Rectal smooth muscle tissue (tissue), 1 donor: ENCODE results near the gene PRDM13.

Source experiments
- H3K27ac ChIP-seq: one replicate; pipeline ENCODE4 v1.7.0; 2013; ENCODE audit warnings: low read depth, low read length, inconsistent platforms
- H3K27me3 ChIP-seq: one replicate; pipeline ENCODE4 v1.7.0; 2013; ENCODE audit warnings: low read length; ENCODE audit not compliant: control insufficient read depth, insufficient read depth
- H3K36me3 ChIP-seq: one replicate; pipeline ENCODE4 v1.7.0; 2013; ENCODE audit warnings: low read length; ENCODE audit not compliant: control insufficient read depth, insufficient read depth
- H3K4me1 ChIP-seq: one replicate; pipeline ENCODE4 v1.7.0; 2013; ENCODE audit warnings: low read length; ENCODE audit not compliant: control insufficient read depth, insufficient read depth
- H3K4me3 ChIP-seq: one replicate; pipeline ENCODE4 v1.7.0; 2013; ENCODE audit warnings: low read length
- H3K9ac ChIP-seq: one replicate; pipeline ENCODE4 v1.7.0; 2013; ENCODE audit warnings: low read length

PRDM13 gene

GRCh38 chr6:99607416-99608036, 893 bp downstream of the PRDM13 start:
- Histone ChIP-seq H3K9ac (no peak overlapping the region), H3K27ac (no peak overlapping the region), H3K36me3 (no peaks in the 10 kb centered on the region), H3K4me3 (no peak overlapping the region), H3K4me1 (peaks cover 3% of the 10 kb centered on the region), H3K27me3 (peaks cover 54% of the 10 kb centered on the region)

DNA sequence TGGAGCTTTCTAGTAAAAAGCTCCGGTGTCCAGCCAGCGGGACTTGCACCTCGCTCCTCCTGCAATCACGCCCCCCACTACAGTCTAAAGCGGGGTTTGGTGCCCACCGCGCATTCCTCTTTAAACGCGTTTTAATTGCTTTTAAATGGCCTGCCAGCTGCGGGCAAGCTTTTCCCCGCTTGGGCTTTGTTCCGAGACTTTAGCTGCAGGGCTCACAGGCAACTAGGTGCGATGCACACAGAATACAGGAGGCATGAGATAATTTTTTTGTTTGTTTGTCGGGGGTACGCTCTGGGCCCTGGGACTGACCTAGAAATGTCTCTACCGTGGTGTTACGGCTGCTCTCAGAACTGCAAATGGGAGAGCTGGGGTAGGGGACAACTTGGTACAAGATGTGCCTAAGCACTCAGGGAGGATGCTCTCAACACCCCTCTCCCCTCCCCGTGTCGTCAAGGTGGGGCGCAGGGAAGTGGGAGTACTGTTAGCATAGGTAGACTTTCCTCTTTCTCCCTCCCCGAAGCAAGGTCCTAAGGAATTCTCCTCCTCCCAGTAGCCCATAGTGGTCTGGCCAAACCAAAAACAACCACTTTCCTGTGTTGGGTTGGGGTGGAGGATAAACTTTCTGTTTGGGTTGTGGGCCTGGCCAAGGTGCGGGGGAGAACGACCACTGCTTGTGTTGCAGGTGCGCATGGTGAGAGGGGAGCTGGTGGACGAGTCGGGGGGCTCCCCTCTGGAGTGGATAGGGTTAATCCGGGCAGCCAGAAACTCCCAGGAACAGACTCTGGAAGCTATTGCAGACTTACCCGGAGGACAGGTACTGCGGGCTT, 1.6 kb downstream of the PRDM13 start:
- Histone ChIP-seq H3K27ac (no peak overlapping the region), H3K4me3 (no peak overlapping the region), H3K9ac (no peak overlapping the region), H3K36me3 (no peaks in the 10 kb centered on the region), H3K4me1 (peaks cover 3% of the 10 kb centered on the region), H3K27me3 (peaks cover 54% of the 10 kb centered on the region)

DNA sequence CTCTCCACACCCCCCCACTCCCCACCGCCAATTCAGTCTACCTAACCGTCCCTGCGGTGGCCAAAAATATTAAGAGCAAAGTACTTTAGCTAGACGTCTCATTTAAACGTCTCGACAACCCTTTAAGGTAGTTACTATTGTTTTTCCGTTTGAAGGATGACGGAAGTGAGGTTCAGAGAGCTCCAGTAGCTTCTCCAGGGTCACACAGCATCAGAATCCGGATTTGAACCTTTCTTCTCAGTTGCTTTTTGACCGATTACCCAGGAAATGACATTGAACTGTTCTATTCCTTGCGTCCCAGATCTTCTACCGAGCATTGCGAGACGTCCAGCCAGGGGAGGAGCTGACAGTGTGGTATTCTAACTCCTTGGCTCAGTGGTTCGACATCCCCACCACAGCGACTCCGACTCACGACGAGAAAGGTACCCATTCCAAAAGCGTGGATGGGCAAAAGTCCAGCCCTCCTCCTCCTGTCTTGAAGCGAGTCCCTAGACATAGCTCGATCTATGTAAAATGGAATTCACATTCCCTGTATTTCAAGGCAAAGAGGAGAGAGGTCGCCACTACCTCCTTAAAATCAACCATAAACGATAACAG, 2.4 kb downstream of the PRDM13 start:
- no peaks in the 10 kb centered on the region for H3K36me3 ChIP-seq
- no peak overlapping the region for H3K9ac ChIP-seq
- no peaks in the 10 kb centered on the region for H3K4me1 ChIP-seq
- H3K27me3 ChIP-seq: peaks cover 56% of the 10 kb centered on the region
- H3K4me3 ChIP-seq: no peak overlapping the region
- no peak overlapping the region for H3K27ac ChIP-seq

GRCh38 chr6:99609905-99610489, 3.4 kb downstream of the PRDM13 start:
- Histone ChIP-seq H3K27ac (no peak overlapping the region), H3K9ac (no peak overlapping the region), H3K4me3 (no peak overlapping the region), H3K36me3 (no peaks in the 10 kb centered on the region), H3K27me3 (peaks cover 55% of the 10 kb centered on the region), H3K4me1 (peaks cover 2% of the 10 kb centered on the region)

- no peak overlapping the region for H3K27ac ChIP-seq
- H3K27me3 ChIP-seq: peaks cover 51% of the 10 kb centered on the region
- peaks cover 2% of the 10 kb centered on the region for H3K4me1 ChIP-seq
- no peak overlapping the region for H3K9ac ChIP-seq
- no peak overlapping the region for H3K4me3 ChIP-seq
- no peaks in the 10 kb centered on the region for H3K36me3 ChIP-seq
Measured at GRCh38 chr6:99611148-99611547, 4.5 kb downstream of the PRDM13 start.

DNA sequence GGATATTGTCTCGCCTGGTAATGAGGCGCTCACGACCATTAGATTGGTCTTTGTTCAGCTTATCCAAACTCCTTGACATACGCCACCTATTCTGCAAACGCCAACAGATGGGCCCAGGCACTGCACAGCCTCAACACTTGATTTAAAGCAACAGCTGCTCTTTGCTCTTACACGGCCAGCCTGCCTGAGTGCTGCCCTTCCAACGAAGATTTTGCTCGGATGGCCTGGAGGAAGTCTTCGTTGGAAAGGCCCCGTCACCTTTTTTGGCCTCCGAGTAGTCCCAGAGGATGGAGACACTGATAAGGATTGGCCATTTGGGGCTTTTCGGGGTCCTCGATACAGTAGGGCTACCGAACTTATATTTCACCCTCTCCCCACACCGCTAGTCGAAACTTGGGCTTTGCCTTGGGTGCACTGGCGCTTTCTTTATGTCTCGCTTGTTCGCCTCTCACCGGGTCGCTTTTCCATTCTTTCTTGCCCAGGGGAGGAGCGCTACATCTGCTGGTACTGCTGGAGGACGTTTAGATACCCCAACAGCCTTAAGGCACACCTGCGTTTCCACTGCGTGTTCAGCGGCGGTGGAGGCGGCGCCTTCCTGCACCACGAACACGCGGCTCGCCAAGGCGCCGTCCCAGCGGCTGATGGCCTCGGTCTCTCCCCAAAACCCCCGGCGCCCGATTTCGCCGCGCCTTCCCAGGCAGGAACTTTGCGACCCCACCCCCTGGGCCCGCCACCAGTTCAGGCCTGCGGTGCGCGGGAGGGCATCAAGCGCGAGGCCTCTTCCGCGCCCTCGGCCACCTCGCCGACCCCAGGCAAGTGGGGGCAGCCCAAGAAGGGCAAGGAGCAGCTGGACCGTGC, 6.1 kb downstream of the PRDM13 start:
- H3K36me3 ChIP-seq: no peaks in the 10 kb centered on the region
- H3K27ac ChIP-seq: no peak overlapping the region
- no peak overlapping the region for H3K9ac ChIP-seq
- peaks cover 2% of the 10 kb centered on the region for H3K4me1 ChIP-seq
- peaks cover 39% of the 10 kb centered on the region for H3K27me3 ChIP-seq
- H3K4me3 ChIP-seq: peak overlapping the region; percentile 55

- Histone ChIP-seq H3K27ac (no peak overlapping the region), H3K27me3 (peaks cover 36% of the 10 kb centered on the region), H3K4me3 (peak overlapping the region; percentile 55), H3K36me3 (no peaks in the 10 kb centered on the region), H3K9ac (no peak overlapping the region), H3K4me1 (peaks cover 2% of the 10 kb centered on the region)
Measured at GRCh38 chr6:99613409-99613704, 6.7 kb downstream of the PRDM13 start.

- peak overlapping the region; percentile 54 for H3K4me3 ChIP-seq
- H3K27ac ChIP-seq: no peak overlapping the region
- peaks cover 35% of the 10 kb centered on the region for H3K27me3 ChIP-seq
- peaks cover 2% of the 10 kb centered on the region for H3K4me1 ChIP-seq
- H3K36me3 ChIP-seq: no peaks in the 10 kb centered on the region
- no peak overlapping the region for H3K9ac ChIP-seq
Measured at GRCh38 chr6:99613705-99614429, 7.2 kb downstream of the PRDM13 start.

DNA sequence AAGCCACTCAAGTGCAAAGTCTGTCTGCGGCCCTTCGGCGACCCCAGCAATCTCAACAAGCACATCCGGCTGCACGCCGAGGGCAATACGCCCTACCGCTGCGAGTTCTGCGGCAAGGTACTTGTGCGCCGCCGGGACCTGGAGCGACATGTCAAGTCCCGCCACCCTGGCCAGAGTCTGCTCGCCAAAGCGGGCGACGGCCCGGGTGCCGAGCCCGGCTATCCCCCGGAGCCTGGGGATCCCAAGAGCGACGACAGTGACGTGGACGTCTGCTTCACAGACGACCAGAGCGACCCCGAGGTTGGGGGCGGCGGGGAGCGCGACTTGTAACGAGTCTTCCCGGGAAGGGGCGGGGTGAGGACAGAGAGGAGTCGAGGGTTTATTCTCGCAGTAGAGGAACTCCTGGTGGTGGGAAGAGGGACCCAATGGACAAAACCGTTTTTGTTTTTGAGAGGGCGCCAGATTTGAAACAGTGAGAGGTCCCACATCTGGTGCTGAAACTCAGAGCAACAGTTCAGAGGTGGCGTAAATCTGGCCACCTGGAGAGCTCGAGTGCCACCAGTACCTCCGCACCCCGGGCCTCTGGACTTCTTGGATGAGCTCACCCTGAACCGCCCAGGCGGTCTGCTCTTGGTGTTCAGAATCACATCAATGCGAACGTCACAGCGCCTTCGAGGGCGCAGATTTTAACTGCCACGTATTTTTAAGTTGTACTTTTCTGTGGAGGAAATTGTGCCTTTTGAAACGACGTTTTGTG, 8.0 kb downstream of the PRDM13 start:
- H3K27ac ChIP-seq: no peak overlapping the region
- H3K27me3 ChIP-seq: peaks cover 34% of the 10 kb centered on the region
- H3K4me1 ChIP-seq: peaks cover 2% of the 10 kb centered on the region
- H3K9ac ChIP-seq: no peak overlapping the region
- peak overlapping the region; percentile 54 for H3K4me3 ChIP-seq
- H3K36me3 ChIP-seq: no peaks in the 10 kb centered on the region

GRCh38 chr6:99617131-99617530, 10.5 kb downstream of the PRDM13 start:
- Histone ChIP-seq H3K9ac (no peak overlapping the region), H3K27me3 (peaks cover 38% of the 10 kb centered on the region), H3K27ac (no peak overlapping the region), H3K4me1 (peaks cover 2% of the 10 kb centered on the region), H3K36me3 (no peaks in the 10 kb centered on the region), H3K4me3 (no peak overlapping the region)
